NCI-H748 treated with DMSO at 0.1 percent for 48 hours (cell line): ENCODE measurements around the gene ZC3H7B.
A peak's percentile ranks its signal among the peaks of the same experiment; 100 is the strongest.
"Not testable (repeated sequence)": the region's sequence is repeated elsewhere in the genome, so short reads cannot be mapped to it uniquely, and the experiment has no call there.

Experiments
- DNase-seq: peaks from one replicate; lab custom pipeline; 2025; lab: John Stamatoyannopoulos, UW

Gene ZC3H7B

GRCh38 chr22:41286639-41287091, 14.7 kb upstream of the ZC3H7B start:
- DNase-seq, result peak; percentile 45

- no peak for DNase-seq
Measured at GRCh38 chr22:41288245-41288946, 12.9 kb upstream of the ZC3H7B start.

GRCh38 chr22:41289671-41290070, 11.7 kb upstream of the ZC3H7B start:
- no peak for DNase-seq

- no peak for DNase-seq
Measured at GRCh38 chr22:41290262-41291221, 10.8 kb upstream of the ZC3H7B start.

GRCh38 chr22:41294816-41295215, 6.5 kb upstream of the ZC3H7B start:
- DNase-seq, result not testable (repeated sequence)

- no peak for DNase-seq
Measured at GRCh38 chr22:41296826-41297667, 4.3 kb upstream of the ZC3H7B start.

GRCh38 chr22:41300661-41301060, 664 bp upstream of the ZC3H7B start:
- DNase-seq, result no peak

GRCh38 chr22:41302021-41302767, 869 bp downstream of the ZC3H7B start:
- no peak for DNase-seq

GRCh38 chr22:41302811-41303210, 1.5 kb downstream of the ZC3H7B start:
- no peak for DNase-seq

GRCh38 chr22:41305646-41306045, 4.3 kb downstream of the ZC3H7B start:
- DNase-seq, result no peak

- DNase-seq, result no peak
Measured at GRCh38 chr22:41308054-41308453, 6.7 kb downstream of the ZC3H7B start.

GRCh38 chr22:41308544-41308947, 7.2 kb downstream of the ZC3H7B start:
- DNase-seq, result no peak

GRCh38 chr22:41310336-41310735, 9.0 kb downstream of the ZC3H7B start:
- no peak for DNase-seq

- DNase-seq, result no peak
Measured at GRCh38 chr22:41311487-41311886, 10.2 kb downstream of the ZC3H7B start.

GRCh38 chr22:41314821-41315220, 13.5 kb downstream of the ZC3H7B start:
- DNase-seq, result no peak

GRCh38 chr22:41315586-41315985, 14.3 kb downstream of the ZC3H7B start:
- DNase-seq, result no peak

- no peak for DNase-seq
Measured at GRCh38 chr22:41320416-41321240, 19.3 kb downstream of the ZC3H7B start.

- DNase-seq, result no peak
Measured at GRCh38 chr22:41324821-41325528, 23.6 kb downstream of the ZC3H7B start.

- no peak for DNase-seq
Measured at GRCh38 chr22:41327124-41327523, 25.8 kb downstream of the ZC3H7B start.

GRCh38 chr22:41330169-41330568, 28.8 kb downstream of the ZC3H7B start:
- no peak for DNase-seq
